RWPE1 (cell line): ENCODE measurements around the gene PIAS1.

Experiments
- CTCF ChIA-PET: fragments of 350-600 bp; sonication (Branson Sonifier 250); formaldehyde crosslinking; extraction: SDS; loops from one replicate; lab custom pipeline; 2021; lab: Yijun Ruan, JAX
- POLR2A ChIA-PET: fragments of 400-600 bp; formaldehyde crosslinking; extraction: SDS; loops from one replicate; lab custom pipeline; 2020; ENCODE audit warnings: antibody characterized with exemption; ENCODE audit not compliant: low non-redundant PET; lab: Yijun Ruan, JAX
- DNase-seq: peaks from one replicate; pipeline ENCODE4 v3.0.0; 2012; ENCODE audit warnings: low spot score
- H3K27ac ChIP-seq: fragments of 450-650 bp; 2 replicates; pipeline ENCODE4 v1.5.1; 2017
- CTCF ChIP-seq: fragments of 450-650 bp; conservative IDR thresholded peaks from 2 replicates; pipeline ENCODE4 v1.5.1; 2017; ENCODE audit warnings: low read depth, mild to moderate bottlenecking

PIAS1 gene

DNA sequence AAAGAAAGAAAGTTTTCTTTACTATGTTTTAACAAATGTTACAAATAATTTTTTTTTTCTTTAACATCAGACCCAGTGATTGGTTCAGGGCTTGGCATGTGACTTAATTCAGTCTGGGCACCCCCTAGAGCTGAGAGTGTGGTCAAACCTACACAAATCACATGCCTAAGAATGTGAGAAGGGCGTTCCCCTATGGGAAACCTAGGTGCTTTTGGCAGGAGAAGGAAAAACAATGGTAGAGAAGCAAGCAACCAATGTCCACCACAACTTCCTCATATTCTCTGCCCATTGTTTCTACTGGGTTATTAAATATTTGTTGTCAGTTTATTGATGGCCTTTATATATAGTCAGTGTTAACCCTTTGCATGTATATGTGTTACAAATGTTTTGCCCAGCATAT is 21.4 kb upstream of the PIAS1 start:
- CTCF ChIA-PET, result no interaction called here
- POLR2A ChIA-PET, result no interaction called here
- TF ChIP-seq CTCF, result no peak
- DNase-seq, result no peak
- H3K27ac ChIP-seq, result no peak overlapping the region

GRCh38 chr15:68034081-68034480 is 20.0 kb upstream of the PIAS1 start:
- DNase-seq, result no peak
- POLR2A ChIA-PET, result no interaction called here
- no peak overlapping the region for H3K27ac ChIP-seq
- CTCF ChIA-PET, result interaction anchor here (0.8 kb wide), 1 partner anchor 17 kb away, joined by 3 read pairs; no protein-coding TSS in a partner anchor
- TF ChIP-seq CTCF, result no peak

DNA sequence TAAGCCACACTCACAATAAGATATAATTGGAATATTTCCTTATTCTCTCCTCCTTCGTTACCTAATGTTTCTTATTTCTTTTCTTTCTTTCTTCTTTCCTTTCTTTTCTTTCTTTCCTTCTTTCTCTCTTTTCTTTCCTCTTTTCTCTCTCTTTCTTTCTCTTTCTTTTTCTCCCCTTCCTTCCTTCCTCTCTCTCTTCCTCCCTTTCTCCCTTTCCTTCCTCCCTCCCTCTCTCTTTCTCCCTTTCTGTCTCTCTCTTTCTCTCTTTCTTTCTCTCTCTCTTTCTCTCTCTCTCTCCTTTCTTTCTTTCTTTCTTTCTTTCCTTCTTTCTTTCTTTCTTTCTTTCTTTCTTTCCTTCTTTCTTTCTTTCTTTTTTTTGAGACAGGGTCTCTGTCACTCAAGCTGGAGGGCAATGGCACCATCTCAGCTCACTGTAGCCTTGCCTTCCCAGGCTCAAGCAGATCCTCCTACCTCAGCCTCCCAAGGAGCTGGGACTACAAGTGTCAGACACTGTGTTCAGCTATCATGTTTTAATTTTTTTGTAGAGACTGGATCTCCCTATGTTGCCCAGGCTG is 19.3 kb upstream of the PIAS1 start:
- DNase-seq, result no peak
- TF ChIP-seq CTCF, result no peak
- ChIA-PET POLR2A (no interaction called here), CTCF (no interaction called here)
- no peak overlapping the region for H3K27ac ChIP-seq

DNA sequence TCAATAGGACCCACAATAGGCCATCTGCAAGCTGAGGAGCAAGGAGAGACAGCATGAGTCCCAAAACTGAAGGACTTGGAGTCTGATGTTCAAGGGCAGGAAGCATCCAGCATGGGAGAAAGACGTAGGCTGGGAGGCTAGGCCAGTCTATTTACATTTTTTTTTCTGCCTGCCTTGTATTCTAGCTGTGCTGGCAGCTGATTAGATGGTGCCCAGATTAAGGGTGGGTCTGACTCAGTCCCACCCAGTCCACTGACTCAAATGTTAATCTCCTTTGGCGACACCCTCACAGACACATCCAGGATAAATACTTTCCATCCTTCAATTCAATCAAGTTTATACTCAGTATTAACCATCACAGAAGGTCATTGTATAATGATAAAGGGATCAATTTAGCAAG is 15.9 kb upstream of the PIAS1 start:
- no peak overlapping the region for H3K27ac ChIP-seq
- ChIA-PET CTCF (no interaction called here), POLR2A (no interaction called here)
- no peak for TF ChIP-seq CTCF
- DNase-seq, result no peak

- ChIA-PET CTCF (no interaction called here), POLR2A (no interaction called here)
- TF ChIP-seq CTCF, result no peak
- no peak for DNase-seq
- H3K27ac ChIP-seq, result no peak overlapping the region
Observed at GRCh38 chr15:68040144-68040543, 14.0 kb upstream of the PIAS1 start.

DNA sequence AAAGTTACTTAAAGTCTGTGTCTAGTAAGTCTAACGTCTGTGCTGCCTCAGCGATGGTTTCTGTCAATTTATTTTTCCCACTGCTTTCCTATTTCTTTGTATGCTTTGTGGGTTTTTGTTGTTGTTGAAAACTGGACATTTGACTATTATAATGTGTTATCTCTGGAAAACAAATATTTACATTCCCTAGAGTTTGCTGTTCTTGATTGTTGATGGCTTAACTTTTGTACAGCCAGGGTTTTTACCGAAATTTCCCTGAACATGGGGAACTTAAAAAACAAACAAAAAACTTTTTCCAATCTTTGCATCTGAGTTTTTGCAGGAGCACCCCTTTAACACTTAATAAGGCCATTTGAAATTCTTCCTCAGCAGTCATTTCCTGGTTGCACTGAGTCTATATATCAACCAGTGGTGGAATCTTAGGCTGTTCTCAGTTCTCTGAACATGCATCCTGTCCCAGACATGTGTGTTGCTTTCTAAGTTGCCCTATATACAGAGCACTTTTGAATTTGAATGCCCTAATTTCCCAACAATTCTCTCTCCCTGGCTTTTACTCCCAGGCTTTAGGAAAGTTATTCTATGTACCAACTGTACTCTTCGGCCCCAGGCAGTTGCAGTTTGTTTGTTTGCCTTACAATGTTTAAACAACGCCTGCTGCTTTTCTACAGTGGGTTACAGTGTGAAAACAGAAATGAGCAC is 11.8 kb upstream of the PIAS1 start:
- no peak for DNase-seq
- POLR2A ChIA-PET, result no interaction called here
- TF ChIP-seq CTCF, result no peak
- CTCF ChIA-PET, result interaction anchor here (0.6 kb wide), 1 partner anchor 107 kb away, joined by 3 read pairs; no protein-coding TSS in a partner anchor
- no peak overlapping the region for H3K27ac ChIP-seq
